ENCODE results near the gene GALR3.

Gene GALR3

GRCh38 chr22:37854946-37855345 lies 31.8 kb downstream of the GALR3 start:
- TF ChIP-seq CTCF (IDR thresholded peaks at IDR 0.05; ENCODE audit: control extremely low read depth, extremely low read depth, low read depth, missing control alignments): no peak
- no peak for DNase-seq (ENCODE audit: extremely low spot score)
- ChIA-PET POLR2A (interaction anchor here (0.7 to 0.8 kb wide), 2 partner anchors 10 to 43 kb away, joined by 3 to 6 read pairs; partner anchors contain the start of gene ANKRD54), CTCF (interaction anchor here (1.2 to 6.1 kb wide), 6 partner anchors 9 to 38 kb away, joined by 3 to 41 read pairs (median 7); partner anchors contain the start of gene ANKRD54)

DNA sequence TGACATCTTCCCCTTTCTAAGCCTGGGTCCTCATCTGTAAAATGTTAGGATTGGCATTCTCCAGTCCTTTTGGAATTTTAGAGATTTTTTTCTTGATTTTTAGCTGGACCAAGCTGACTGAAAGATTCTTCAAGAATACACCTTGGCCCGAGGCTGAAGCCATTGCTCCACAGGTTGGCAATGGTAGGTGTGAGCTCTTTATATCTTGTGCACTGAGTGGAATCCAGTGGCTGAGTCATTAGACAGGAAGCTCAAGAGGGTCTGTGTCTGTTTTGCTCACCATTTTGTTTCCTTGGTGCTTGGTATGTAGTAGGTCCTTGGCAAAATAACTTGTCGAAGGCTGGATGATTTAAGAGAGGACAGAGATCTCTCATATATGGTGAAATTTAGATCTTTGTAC lies 32.3 kb downstream of the GALR3 start:
- ChIA-PET POLR2A (interaction anchor here (0.7 to 0.8 kb wide), 2 partner anchors 11 to 42 kb away, joined by 3 to 6 read pairs; partner anchors contain the start of gene ANKRD54), CTCF (interaction anchor here (0.9 to 6.1 kb wide), 7 partner anchors 8 to 48 kb away, joined by 3 to 41 read pairs (median 7); partner anchors contain the start of genes ANKRD54 and GCAT)

DNA sequence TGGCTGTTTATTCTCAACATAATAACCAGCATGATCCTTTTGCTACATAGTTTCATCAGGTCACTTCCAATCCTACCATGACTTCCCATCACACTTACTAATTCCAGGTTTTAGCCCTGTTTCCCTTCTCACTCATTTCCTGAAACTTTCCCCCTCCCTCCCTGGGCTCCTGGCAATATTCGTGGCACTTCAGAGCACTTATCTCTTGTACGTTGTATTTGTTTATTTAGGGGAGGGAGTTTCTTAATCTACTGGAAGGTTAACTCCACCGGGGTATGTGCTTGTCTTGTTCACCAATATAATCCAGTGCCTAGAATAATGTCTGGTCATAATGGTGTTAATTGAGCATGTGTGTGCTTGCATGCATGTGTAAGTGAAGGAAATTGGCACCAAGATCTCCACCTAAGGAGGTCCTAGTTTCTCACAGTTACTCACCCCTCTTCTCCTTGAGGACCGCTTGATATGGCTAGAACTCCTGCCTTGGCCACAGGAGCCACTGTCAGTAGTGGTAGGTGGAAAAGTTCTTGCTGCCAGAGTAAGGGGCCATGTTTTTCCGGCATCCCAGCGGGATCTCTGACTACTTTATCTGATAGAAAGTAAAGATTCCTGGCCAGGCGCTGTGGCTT lies 37.7 kb downstream of the GALR3 start:
- no peak for DNase-seq (ENCODE audit: extremely low spot score)
- POLR2A ChIA-PET: no interaction called here
- CTCF ChIA-PET: interaction anchor here (0.8 to 7.0 kb wide), 8 partner anchors 8 to 218 kb away, joined by 3 to 123 read pairs (median 4); partner anchors contain the start of genes ANKRD54 and EIF3L
- no peak for TF ChIP-seq CTCF (IDR thresholded peaks at IDR 0.05; ENCODE audit: control extremely low read depth, extremely low read depth, low read depth, missing control alignments)

More for the DNA sequence above, 32.3 kb downstream of the GALR3 start:
- TF ChIP-seq CTCF (IDR thresholded peaks at IDR 0.05; ENCODE audit: control extremely low read depth, extremely low read depth, low read depth, missing control alignments): no peak
- no peak for DNase-seq (ENCODE audit: extremely low spot score)

GRCh38 chr22:37862570-37863325 lies 39.6 kb downstream of the GALR3 start:
- no peak for TF ChIP-seq CTCF (IDR thresholded peaks at IDR 0.05; ENCODE audit: control extremely low read depth, extremely low read depth, low read depth, missing control alignments)
- CTCF ChIA-PET: interaction anchor here (0.8 to 7.0 kb wide), 42 partner anchors 9 to 906 kb away, joined by 3 to 123 read pairs (median 6); partner anchors contain the start of genes ANKRD54, C22orf23, EIF3L and GALR3
- POLR2A ChIA-PET: no interaction called here
- DNase-seq (ENCODE audit: extremely low spot score): no peak

DNA sequence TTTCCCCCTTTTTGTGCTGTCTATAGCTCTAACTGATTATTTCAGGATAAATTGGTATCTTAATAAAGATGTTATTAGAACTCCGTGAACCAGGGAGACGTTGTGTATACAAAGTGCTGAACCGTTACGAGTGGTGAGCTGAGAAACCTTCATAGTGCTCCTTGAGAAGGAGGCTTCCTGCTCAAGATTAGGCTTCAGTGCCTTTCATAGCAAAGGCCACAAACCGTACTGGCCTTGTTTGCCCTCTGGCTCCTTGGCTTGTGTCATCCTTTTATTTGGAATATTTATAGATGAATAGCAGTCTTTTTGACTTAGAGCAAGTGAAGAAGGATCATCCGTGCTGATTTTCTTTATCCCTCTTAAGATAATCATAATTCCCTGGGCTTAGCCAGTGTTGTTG lies 42.3 kb downstream of the GALR3 start:
- ChIA-PET POLR2A (no interaction called here), CTCF (interaction anchor here (1.4 to 7.0 kb wide), 4 partner anchors 9 to 258 kb away, joined by 3 to 123 read pairs (median 27); no protein-coding TSS in a partner anchor)
- TF ChIP-seq CTCF (IDR thresholded peaks at IDR 0.05; ENCODE audit: control extremely low read depth, extremely low read depth, low read depth, missing control alignments): no peak
- DNase-seq (ENCODE audit: extremely low spot score): no peak

GRCh38 chr22:37870273-37870672 lies 47.1 kb downstream of the GALR3 start:
- POLR2A ChIA-PET: no interaction called here
- DNase-seq (ENCODE audit: extremely low spot score): no peak
- CTCF ChIA-PET: no interaction called here
- no peak for TF ChIP-seq CTCF (IDR thresholded peaks at IDR 0.05; ENCODE audit: control extremely low read depth, extremely low read depth, low read depth, missing control alignments)
